IgD-negative memory B cell (primary cell): Measurements from ENCODE around the gene PARP2. TPM values are rescaled to one million over a fixed set of nuclear protein-coding genes. Genes with fewer than 3 reads are reported as not detected.

Source experiments
- H3K27ac Mint-ChIP-seq, 3 donors: one replicate each; pipeline ENCODE4 v1.8.0; 2020 to 2022; ENCODE audit warnings: mild to moderate bottlenecking in 3 of 3, mixed read lengths in 3 of 3, moderate library complexity in 1 of 3
- H3K27me3 Mint-ChIP-seq: one replicate; pipeline ENCODE4 v1.8.0; 2021; ENCODE audit warnings: mixed read lengths
- H3K36me3 Mint-ChIP-seq: one replicate; pipeline ENCODE4 v1.8.0; 2020; ENCODE audit warnings: mild to moderate bottlenecking, mixed read lengths
- H3K4me1 Mint-ChIP-seq, 3 donors: one replicate each; pipeline ENCODE4 v1.8.0; 2020 to 2022; ENCODE audit warnings: mixed read lengths in 3 of 3, mild to moderate bottlenecking in 1 of 3
- H3K4me3 Mint-ChIP-seq, 4 donors: one replicate each; pipeline ENCODE4 v1.8.0; 2020 to 2022; ENCODE audit warnings: mild to moderate bottlenecking in 4 of 4, mixed read lengths in 4 of 4, moderate library complexity in 3 of 4
- H3K9me3 Mint-ChIP-seq, 3 donors: one replicate each; pipeline ENCODE4 v1.8.0; 2020 to 2021; ENCODE audit warnings: mixed read lengths in 3 of 3, mild to moderate bottlenecking in 1 of 3
- polyA plus RNA-seq: library from polyadenylated mRNA; unstranded; fragments of 300-500 nt; fragmentation: Illumina TruSeq; gene quantifications from one replicate; pipeline ENCODE4 v1.2.3, GENCODE V29; 2021

PARP2 gene
- polyA plus RNA-seq, 1 donor from 2014 or later, result 10.1 TPM

DNA sequence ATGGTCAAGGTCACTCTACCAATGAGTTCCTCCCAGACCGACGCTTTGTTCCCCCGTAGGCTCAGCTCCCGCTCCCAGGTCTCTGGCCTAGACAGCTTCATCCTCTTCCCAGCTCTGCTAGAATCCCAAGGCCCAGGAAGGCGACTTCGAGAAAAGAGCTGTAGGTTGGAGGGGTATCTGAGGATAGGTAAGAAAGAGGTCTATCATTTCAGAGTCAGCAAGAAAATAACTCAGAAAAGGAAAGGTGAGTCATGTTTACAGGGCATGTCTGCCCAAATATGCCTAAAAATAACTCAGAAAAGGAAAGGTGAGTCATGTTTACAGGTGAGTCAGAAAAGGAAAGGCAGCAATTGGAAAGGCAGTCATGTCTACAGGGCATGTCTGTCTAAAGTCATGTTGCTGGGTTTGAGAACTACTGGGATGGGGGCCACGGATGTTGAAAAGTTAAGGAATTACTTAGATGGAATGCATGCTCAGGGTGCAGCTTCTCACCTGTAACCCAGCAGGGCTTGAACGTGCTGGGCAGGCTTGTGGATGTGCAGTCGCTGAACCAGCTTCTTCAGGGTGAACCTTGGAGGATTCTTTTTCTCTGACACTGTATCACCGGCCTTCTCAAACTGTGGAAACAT lies 57.6 kb downstream of the PARP2 start:
- H3K36me3 Mint-ChIP-seq, result no peaks in the 10 kb centered on the region
- H3K27me3 Mint-ChIP-seq, result no peaks in the 10 kb centered on the region
- H3K4me1 Mint-ChIP-seq, result peaks cover 0 to 9% (median 4%) of the 10 kb centered on the region in 3 donors
- H3K9me3 Mint-ChIP-seq, result no peaks in the 10 kb centered on the region
- no peak overlapping the region for H3K4me3 Mint-ChIP-seq
- no peak overlapping the region for H3K27ac Mint-ChIP-seq

DNA sequence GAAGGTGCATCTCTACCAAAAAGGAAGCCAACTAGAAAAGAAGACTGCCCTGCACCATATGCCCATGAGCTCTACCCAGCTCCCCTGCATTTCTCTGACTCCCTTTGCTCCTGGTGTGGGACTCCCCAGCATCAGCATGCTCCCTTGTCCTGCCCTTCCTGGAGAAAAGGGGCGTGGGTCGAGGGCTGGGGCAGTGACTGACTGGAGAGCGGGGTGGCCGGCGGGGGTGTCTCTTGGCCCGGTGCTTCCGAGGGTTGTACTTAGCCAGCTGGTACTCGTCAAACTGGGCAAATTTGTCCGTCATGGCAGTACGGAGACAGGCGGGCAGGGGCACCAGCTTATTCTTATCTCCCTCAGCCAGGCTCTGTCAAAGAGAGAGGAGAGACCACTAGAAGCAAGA lies 60.1 kb downstream of the PARP2 start:
- H3K27ac Mint-ChIP-seq, result peak overlapping the region in 1 of 3 donors; percentile 59
- H3K9me3 Mint-ChIP-seq, result no peaks in the 10 kb centered on the region
- no peaks in the 10 kb centered on the region for H3K27me3 Mint-ChIP-seq
- no peak overlapping the region for H3K4me3 Mint-ChIP-seq
- H3K36me3 Mint-ChIP-seq, result no peaks in the 10 kb centered on the region
- H3K4me1 Mint-ChIP-seq, result peaks cover 7 to 25% (median 12%) of the 10 kb centered on the region in 3 donors

Other genes with a start within 250 kb of the PARP2 start
- not detected for gene OR4K17, start 232.9 kb upstream of the PARP2 start, polyA plus RNA-seq
- gene OR4N5, start 204.8 kb upstream of the PARP2 start, polyA plus RNA-seq, result not detected
- not detected for gene OR11G2, start 152.7 kb upstream of the PARP2 start, polyA plus RNA-seq
- gene OR11H6, start 119.9 kb upstream of the PARP2 start, polyA plus RNA-seq, result not detected
- gene OR11H7, start 114.7 kb upstream of the PARP2 start, polyA plus RNA-seq, result not detected
- not detected for gene OR11H4, start 104.3 kb upstream of the PARP2 start, polyA plus RNA-seq
- 24.1 TPM for gene TTC5, start 37.7 kb upstream of the PARP2 start, polyA plus RNA-seq
- gene CCNB1IP1, start 10.4 kb upstream of the PARP2 start, polyA plus RNA-seq, result 17.6 TPM
- gene TEP1, start 69.9 kb downstream of the PARP2 start, polyA plus RNA-seq, result 17.8 TPM
- 0.10 TPM for gene KLHL33, start 92.5 kb downstream of the PARP2 start, polyA plus RNA-seq
- 50.8 TPM for gene OSGEP, start 111.2 kb downstream of the PARP2 start, polyA plus RNA-seq
- 143 TPM for gene APEX1, start 111.6 kb downstream of the PARP2 start, polyA plus RNA-seq
- gene PIP4P1, start 117.8 kb downstream of the PARP2 start, polyA plus RNA-seq, result 63.7 TPM
- gene PNP, start 125.8 kb downstream of the PARP2 start, polyA plus RNA-seq, result 37.6 TPM
- 0.19 TPM for gene RNASE10, start 161.9 kb downstream of the PARP2 start, polyA plus RNA-seq
- not detected for gene RNASE9, start 217.4 kb downstream of the PARP2 start, polyA plus RNA-seq
- gene RNASE11, start 244.4 kb downstream of the PARP2 start, polyA plus RNA-seq, result not detected
- not detected for gene RNASE12, start 247.7 kb downstream of the PARP2 start, polyA plus RNA-seq